Spinal cord (tissue), 10 donors: ENCODE data around the gene UNC80. TPM values are rescaled to one million over a fixed set of nuclear protein-coding genes. Genes with fewer than 3 reads are reported as not detected.

Source experiments
- DNase-seq, 6 donors: peaks; one replicate each; pipeline versions ENCODE4 v3.0.0 to v3.0.0-alpha.2; 2013 to 2015; ENCODE audit warnings: low spot score in 6 of 6, low read depth in 4 of 6
- H3K27ac ChIP-seq: one replicate; pipeline ENCODE4 v1.5.1; 2013; ENCODE audit warnings: low read depth, low read length, control low read depth
- H3K27me3 ChIP-seq: one replicate; pipeline ENCODE4 v1.6.1; 2013; ENCODE audit warnings: low read length; ENCODE audit not compliant: control insufficient read depth, insufficient read depth
- H3K36me3 ChIP-seq: one replicate; pipeline ENCODE4 v1.6.1; 2013; ENCODE audit warnings: low read length; ENCODE audit not compliant: control insufficient read depth, insufficient read depth
- H3K4me1 ChIP-seq: one replicate; pipeline ENCODE4 v1.6.1; 2013; ENCODE audit warnings: low read length; ENCODE audit not compliant: control insufficient read depth, insufficient read depth
- H3K4me3 ChIP-seq: one replicate; pipeline ENCODE4 v1.5.1; 2013; ENCODE audit warnings: low read depth, low read length, control low read depth
- H3K9me3 ChIP-seq: one replicate; pipeline ENCODE4 v1.6.1; 2013; ENCODE audit warnings: low read length; ENCODE audit not compliant: control insufficient read depth, insufficient read depth
- WGBS: methylation state at CpG from one replicate; pipeline ENCODE4 v1.1.5; 2013; ENCODE audit warnings: missing lambda C conversion rate; ENCODE audit not compliant: insufficient coverage; 5-methylcytosine and 5-hydroxymethylcytosine counted together
- polyA plus RNA-seq, 2 donors: library from polyadenylated mRNA; unstranded; fragments of 120-200 nt; gene quantifications; one replicate each; pipeline ENCODE4 v1.2.1, GENCODE V29; 2013; ENCODE audit not compliant: insufficient read length in 2 of 2
- total RNA-seq, 2 donors: library from RNA; depleted of rRNA in 1 of 2; stranded (reverse); fragments of 120-200 nt in 1 of 2; fragments of >200 nt in 1 of 2; gene quantifications; one replicate each; pipeline versions ENCODE4 v1.2.3 to v1.2.4, GENCODE V29; 2013 to 2014
- donor health status: healthy.

Gene UNC80
- total and polyA plus RNA-seq, 4 donors, result 12.3 to 37.8 (median 16.1) TPM

- H3K27ac ChIP-seq, result no peak overlapping the region
- H3K36me3 ChIP-seq, result peaks cover 3% of the 10 kb centered on the region
- no peaks in the 10 kb centered on the region for H3K4me1 ChIP-seq
- no peaks in the 10 kb centered on the region for H3K9me3 ChIP-seq
- WGBS, result no CpG with 5 or more reads among the region's 2 CpGs
- H3K4me3 ChIP-seq, result no peak overlapping the region
- DNase-seq, result no peak
- no peaks in the 10 kb centered on the region for H3K27me3 ChIP-seq
Observed at GRCh38 chr2:209990838-209991237, 219.2 kb downstream of the UNC80 start.

- Histone ChIP-seq H3K36me3 (peaks cover 3% of the 10 kb centered on the region), H3K27me3 (no peaks in the 10 kb centered on the region), H3K27ac (no peak overlapping the region), H3K9me3 (no peaks in the 10 kb centered on the region), H3K4me3 (no peak overlapping the region), H3K4me1 (no peaks in the 10 kb centered on the region)
- 87% methylated on average over 9 of the region's 9 CpGs for WGBS
- no peak for DNase-seq
Observed at GRCh38 chr2:209993968-209994367, 222.3 kb downstream of the UNC80 start.

- Histone ChIP-seq H3K4me1 (peaks cover 3% of the 10 kb centered on the region), H3K27me3 (no peaks in the 10 kb centered on the region)
- WGBS, result no CpG with 5 or more reads among the region's 1 CpG
Observed at GRCh38 chr2:209998596-209998995, 227.0 kb downstream of the UNC80 start.

GRCh38 chr2:210000464-210001324 lies 229.1 kb downstream of the UNC80 start:
- H3K4me1 ChIP-seq, result peaks cover 3% of the 10 kb centered on the region
- no peak overlapping the region for H3K27ac ChIP-seq
- DNase-seq, result no peak
- H3K27me3 ChIP-seq, result no peaks in the 10 kb centered on the region
- WGBS, result 96% methylated on average over 31 of the region's 32 CpGs
- peaks cover 4% of the 10 kb centered on the region for H3K36me3 ChIP-seq
- no peaks in the 10 kb centered on the region for H3K9me3 ChIP-seq
- H3K4me3 ChIP-seq, result no peak overlapping the region

More at GRCh38 chr2:209998596-209998995, 227.0 kb downstream of the UNC80 start:
- no peak overlapping the region for H3K27ac ChIP-seq
- no peak overlapping the region for H3K4me3 ChIP-seq
- H3K9me3 ChIP-seq, result no peaks in the 10 kb centered on the region
- H3K36me3 ChIP-seq, result peaks cover 7% of the 10 kb centered on the region
- DNase-seq, result no peak

- peak within 1 kb of the TSS; percentile 81 for H3K27ac ChIP-seq
- DNase-seq, result peak; percentile 82 to 99 (median 94)
- H3K4me3 ChIP-seq, result peak within 1 kb of the TSS; percentile 75
- WGBS, result under 1% methylated on average over 58 of the region's 58 CpGs
- H3K36me3 ChIP-seq, result peaks cover 4% of the 10 kb centered on the region
- H3K4me1 ChIP-seq, result peaks cover 3% of the 10 kb centered on the region
- no peaks in the 10 kb centered on the region for H3K27me3 ChIP-seq
- no peaks in the 10 kb centered on the region for H3K9me3 ChIP-seq
Observed at GRCh38 chr2:210002158-210003157, 230.8 kb downstream of the UNC80 start, which contains the start of gene RPE. RPE (plus strand) TSS chr2:210002638; CDS start chr2:210002662, 24 bp downstream.

GRCh38 chr2:210003359-210003758 lies 231.7 kb downstream of the UNC80 start:
- peaks cover 7% of the 10 kb centered on the region for H3K36me3 ChIP-seq
- no peak overlapping the region for H3K27ac ChIP-seq
- H3K27me3 ChIP-seq, result no peaks in the 10 kb centered on the region
- no peaks in the 10 kb centered on the region for H3K9me3 ChIP-seq
- peaks cover 3% of the 10 kb centered on the region for H3K4me1 ChIP-seq
- peak overlapping the region; percentile 75 for H3K4me3 ChIP-seq
- WGBS, result no CpG with 5 or more reads among the region's 2 CpGs
- DNase-seq, result no peak

GRCh38 chr2:210004881-210005280 lies 233.2 kb downstream of the UNC80 start:
- 58% methylated on average over 2 of the region's 2 CpGs for WGBS
- no peak overlapping the region for H3K27ac ChIP-seq

GRCh38 chr2:210007895-210008294 lies 236.3 kb downstream of the UNC80 start:
- Histone ChIP-seq H3K27me3 (no peaks in the 10 kb centered on the region), H3K27ac (no peak overlapping the region), H3K36me3 (peaks cover 4% of the 10 kb centered on the region), H3K4me3 (no peak overlapping the region), H3K9me3 (no peaks in the 10 kb centered on the region), H3K4me1 (no peaks in the 10 kb centered on the region)
- DNase-seq, result no peak
- WGBS, result no CpG with 5 or more reads among the region's 2 CpGs

More at GRCh38 chr2:210004881-210005280, 233.2 kb downstream of the UNC80 start:
- no peaks in the 10 kb centered on the region for H3K9me3 ChIP-seq
- H3K27me3 ChIP-seq, result no peaks in the 10 kb centered on the region
- H3K4me1 ChIP-seq, result peaks cover 3% of the 10 kb centered on the region
- DNase-seq, result no peak
- H3K4me3 ChIP-seq, result no peak overlapping the region
- peaks cover 8% of the 10 kb centered on the region for H3K36me3 ChIP-seq

GRCh38 chr2:210009126-210009525 lies 237.5 kb downstream of the UNC80 start:
- WGBS, result no CpG with 5 or more reads among the region's 6 CpGs
- H3K27ac ChIP-seq, result no peak overlapping the region
- H3K27me3 ChIP-seq, result no peaks in the 10 kb centered on the region
- H3K4me1 ChIP-seq, result no peaks in the 10 kb centered on the region
- H3K36me3 ChIP-seq, result peaks cover 7% of the 10 kb centered on the region
- H3K9me3 ChIP-seq, result no peaks in the 10 kb centered on the region
- H3K4me3 ChIP-seq, result no peak overlapping the region
- DNase-seq, result no peak
